Fibroblast of peridontal ligament (primary cell): ENCODE measurements around the gene HEXIM1.

Experiments
- DNase-seq: peaks from one replicate; pipeline ENCODE4 v3.0.0-alpha.2; 2010; ENCODE audit errors: extremely low read depth

The HEXIM1 gene

DNA sequence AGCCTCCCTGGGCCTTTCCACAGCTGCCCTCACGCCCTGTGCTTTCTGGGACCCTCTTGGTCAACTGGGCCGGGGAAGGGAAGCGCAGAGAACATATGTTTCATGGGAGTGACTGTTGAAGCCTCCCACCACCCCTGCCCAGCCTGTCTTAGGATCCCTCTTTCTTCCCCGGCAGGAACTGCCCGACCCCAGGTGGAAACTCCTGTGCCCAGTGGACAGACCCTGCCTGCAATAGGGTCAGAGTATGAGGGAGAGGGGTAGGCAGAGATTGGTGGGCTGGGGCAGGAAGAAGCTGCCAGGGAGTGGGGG is 23.9 kb downstream of the HEXIM1 start:
- no peak for DNase-seq

DNA sequence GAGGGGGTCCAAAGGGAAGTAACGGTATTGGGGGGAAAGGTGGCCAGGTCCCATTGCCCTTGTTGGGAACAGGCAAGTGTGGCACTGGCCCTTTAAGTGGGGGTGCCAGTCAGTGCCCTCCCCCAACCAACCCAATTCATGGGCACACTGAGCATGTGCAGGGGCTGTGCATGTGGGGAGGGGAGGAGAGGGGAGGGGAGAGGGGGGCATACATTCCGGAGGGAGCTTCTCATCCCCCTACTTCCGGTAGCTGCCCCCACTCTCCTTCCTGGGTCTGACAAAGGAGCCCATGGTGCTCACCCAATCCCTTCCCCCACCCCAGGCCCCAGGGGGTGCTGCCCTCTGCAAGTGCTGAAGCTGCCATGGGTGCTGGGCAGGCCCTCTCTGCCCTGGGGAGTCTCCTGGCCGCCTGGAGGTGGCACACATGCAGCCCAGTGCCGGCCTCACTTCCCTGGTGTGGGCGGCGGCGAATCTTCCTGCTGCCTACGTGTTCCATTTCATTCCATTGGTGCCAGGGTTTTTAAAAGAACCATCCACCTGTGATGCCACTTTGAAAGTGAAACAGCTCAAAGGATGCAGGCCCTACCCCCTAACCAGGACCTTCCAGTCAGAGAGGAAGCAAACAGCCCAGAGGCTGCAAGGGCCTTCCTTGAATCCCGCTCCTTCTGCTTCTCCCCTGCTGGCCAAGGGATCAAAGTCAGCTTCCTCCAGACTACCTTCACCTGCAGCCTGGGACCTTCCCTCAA is 24.4 kb downstream of the HEXIM1 start:
- peak; percentile 60 for DNase-seq

DNA sequence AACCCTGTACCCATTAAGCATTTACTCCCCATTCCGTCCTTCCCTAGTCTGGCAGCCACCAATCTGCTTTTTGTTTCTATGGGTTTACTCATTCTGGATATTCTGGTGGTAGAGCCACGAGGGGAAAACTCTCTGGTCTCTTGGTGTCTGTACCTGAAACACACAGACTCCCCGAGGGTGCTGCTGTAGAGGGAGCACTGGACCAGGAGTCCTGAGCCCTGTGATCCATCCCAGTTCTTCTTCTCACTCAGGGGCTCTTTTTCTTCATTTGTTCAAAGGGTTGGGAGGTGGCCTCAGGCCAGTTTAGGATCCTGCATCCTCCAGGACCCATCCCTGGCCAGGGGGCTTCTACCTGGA is 27.5 kb downstream of the HEXIM1 start:
- DNase-seq: no peak

DNA sequence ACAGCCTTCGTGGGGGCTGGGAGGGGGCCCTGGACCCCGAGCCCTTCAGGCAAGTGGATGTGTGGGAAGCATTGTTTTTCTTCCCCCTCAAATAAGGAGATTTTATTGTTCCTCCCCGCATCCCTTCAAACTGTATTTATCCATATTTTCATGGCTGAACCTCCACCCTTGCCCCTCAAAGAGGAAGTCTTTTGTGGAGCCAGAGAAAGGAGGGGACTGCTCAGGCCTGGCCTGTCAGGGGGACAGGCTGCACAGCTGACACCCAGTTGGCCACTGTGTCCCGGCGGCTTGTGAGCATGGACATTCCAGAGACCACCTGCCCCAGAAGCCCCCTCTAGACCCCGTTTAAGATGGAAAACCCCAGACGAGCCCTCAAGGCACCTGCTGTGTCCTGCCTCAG is 29.3 kb downstream of the HEXIM1 start:
- DNase-seq: no peak

DNA sequence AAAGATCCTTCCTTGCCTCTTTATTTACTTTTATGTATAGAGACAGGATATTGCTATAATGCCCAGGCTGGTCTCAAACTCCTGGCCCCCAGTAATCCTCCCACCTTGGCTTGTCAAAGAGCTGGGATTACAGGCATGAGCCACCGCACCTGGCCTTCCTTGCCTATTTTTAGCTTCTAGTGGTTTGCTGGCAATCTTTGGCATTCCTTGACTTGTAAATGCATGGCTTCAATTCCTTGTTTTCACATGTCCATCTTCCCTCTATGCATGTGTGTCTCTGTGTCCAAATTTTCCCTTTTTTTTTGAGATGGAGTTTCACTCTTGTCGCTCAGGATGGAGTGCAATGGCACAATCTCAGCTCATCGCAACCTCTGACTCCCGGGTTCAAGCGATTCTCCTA is 35.9 kb downstream of the HEXIM1 start:
- no peak for DNase-seq

DNA sequence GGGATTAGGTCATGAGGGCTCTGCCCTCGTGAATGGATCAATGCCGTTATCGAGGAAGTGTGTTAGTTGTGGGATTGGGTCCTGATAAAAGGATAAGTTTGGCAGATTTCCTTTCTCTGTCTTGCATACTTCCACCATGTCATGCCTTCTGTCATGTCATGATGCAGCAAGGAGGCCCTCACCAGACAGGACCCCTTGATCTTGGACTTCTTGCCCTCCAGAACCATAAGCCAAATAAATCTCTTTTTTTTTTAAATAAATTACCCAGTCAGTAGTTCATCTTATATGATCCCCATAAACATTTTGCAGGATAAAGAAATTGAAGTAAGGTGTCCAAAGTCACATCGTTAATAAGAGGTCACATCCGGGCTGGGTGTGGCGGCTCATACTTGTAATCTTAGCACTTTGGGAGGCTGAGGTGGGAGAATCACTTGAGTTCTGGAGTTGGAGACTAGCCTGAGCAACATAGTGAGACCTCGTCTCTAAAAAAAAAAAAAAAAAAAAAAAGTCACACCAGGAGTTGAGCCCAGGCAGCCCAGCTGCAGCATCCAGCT is 38.6 kb downstream of the HEXIM1 start:
- no peak for DNase-seq

DNA sequence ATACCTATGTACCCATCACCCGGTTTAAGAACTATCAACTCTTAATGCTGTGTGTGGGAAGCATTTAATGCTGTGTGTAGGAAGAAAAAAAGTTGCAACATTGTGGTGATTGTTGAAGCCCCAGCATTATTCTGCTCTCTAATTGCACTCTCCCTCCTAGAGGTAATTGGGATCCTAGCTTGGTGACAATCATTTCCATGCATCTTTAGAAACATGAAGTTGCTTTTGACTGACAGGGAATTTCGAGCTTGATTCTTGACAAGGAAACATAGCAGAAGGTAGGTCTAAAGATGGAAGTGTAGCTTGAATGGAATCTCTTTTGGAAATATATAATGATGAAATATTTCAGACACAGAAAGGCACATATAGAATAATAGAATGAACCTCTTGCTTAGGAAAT is 40.7 kb downstream of the HEXIM1 start:
- DNase-seq: no peak

DNA sequence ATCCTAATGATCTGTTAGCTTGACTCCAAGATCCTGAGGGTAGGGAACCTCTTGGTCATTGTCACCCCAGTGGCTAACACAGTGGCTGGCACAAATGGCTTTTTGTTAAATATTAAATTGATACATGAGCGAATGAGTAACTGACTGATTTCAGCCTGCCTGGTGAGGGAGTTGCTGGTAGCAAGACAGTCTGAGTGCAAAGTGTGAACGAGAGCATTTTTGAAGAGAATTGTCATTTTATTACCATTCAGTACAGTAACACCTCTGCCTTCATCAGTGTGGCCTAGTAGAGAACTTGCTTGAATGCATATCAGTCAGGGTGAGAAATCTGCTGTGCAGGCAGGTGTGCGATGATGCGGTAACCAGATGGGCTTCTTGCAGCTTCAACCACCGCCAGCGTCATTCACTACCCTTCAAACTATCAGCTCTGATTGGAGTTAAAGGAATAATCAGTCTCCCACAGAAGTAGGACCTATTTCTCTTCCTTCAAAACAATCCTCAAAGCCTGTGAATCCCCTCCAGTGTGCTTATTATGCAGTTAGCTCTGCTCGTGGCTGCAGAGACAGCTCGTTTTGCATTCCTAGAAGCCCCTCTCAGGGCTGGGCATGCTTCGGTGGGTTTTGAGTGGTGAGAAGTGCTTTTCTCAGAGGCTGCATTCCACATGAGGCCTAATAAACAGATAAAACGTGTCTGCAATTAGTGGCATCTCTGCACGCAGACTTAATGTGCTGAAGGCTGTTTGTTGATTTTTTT is 42.4 kb downstream of the HEXIM1 start:
- DNase-seq: no peak

DNA sequence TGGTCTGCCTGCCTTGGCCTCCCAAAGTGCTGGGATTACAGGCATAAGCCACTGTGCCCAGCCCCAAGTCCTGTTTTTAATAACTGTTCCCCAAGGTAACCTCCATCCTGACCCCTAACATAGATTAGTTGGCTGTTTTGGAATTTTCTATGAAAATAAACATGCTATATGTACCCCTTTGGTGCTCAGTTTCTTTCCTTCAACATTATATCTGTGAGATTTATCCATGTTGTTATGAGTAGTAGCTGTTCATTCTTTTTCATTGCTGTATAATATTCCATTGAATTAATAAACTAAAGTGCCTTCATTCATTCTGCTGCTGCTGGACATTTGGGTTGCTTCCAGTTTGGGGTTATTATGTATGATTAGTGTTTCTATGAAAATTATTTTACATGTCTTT is 47.1 kb downstream of the HEXIM1 start:
- DNase-seq: no peak

DNA sequence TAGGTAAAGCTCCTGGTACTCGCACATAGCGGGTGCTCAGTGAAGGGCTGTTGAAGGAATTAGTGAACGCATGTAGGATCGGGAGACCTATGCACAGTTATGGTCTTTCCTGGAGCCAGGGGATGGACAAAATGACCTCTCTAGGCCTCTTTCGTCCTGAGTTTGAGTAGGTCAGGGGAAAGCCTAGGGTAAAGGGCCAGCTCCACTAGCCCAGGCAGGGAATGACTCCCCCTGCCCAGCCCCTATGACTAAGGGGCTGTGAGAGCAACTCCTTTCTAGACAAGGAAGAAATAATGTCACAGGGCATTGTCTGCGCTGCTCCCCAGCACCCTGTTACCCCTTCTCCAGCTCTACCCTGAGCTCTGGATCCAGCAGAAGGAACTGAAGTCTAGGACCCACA is 48.8 kb downstream of the HEXIM1 start:
- DNase-seq: no peak

DNA sequence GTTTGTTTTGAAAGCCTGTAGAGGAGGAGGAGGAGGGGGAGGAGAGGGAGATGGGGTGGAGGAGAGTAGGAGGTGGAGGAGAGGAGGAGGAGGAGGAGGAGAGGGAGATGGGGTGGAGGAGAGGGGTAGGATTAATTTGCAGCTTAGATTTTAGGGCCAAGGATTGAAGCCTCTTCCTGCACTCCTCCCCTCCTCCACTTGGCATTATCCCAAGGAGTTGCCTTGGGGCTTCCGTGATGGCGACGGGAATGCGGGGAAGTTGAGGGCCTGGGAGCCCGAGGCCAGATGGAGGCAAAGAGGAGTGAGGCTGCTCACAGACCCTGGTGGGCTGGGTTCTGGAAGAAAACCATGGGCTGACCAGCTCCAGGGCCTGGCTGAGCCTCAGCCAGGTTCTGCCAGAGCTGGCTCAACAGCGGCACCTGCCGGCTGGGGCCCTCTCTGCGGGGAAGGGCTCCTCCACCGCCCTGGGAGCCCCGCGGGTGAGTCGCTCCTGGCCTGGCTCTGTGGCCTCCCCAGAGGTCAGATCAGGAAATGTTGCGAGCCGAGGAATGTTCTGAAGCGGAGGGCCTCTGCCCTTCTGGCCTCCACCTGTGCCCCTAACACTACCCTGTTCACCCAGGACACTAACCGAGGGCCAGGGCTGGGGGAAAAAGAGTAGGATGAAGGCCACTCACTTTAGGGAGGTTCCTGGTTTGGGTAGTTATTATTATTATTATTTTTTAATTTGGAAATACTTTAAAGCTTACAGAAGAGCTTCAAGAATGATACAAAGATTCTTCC is 49.5 kb downstream of the HEXIM1 start:
- peak; percentile 83 for DNase-seq

DNA sequence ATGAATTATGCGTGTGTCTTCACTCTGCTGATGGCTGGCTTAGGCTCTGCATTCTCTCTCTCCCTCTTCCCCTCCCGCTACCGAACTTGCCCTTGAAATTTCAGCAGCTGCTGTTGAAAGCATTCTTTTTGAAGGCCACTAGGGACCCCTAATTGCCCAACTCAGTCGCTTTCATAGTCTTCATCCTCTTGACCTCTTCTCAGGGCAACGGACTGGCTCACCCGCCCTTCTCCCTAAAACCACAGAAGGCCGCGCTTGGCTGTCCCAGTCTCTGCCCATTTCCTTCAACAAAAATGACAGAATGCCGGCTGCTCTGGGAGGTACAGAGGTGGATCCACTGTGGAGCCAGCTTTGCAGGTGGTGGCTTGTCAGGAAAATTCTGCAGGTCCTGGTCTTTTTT is 52.4 kb downstream of the HEXIM1 start:
- peak; percentile 79 for DNase-seq

DNA sequence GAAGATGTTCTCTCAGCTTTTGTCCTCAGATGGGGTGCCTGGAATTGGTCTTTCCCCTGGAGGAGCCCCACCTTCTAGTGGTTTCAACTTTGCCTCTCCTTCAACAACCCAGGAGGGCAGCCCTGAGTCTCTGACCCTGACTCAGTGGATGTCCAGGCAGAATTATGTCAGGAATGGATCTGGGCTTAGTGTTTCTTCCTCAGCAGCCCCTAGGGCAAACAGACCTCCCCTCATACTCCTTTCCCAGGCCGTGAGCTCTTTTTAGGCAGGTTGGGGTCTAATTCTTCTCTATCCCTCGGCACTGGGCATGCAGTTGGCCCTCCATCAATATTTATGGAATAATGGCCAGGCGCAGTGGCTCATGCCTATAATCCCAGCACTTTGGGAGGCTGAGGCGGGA is 53.2 kb downstream of the HEXIM1 start:
- no peak for DNase-seq
